Caco-2 (cell line): ENCODE results near the gene LZIC. TPM values are rescaled to one million over a fixed set of nuclear protein-coding genes. Genes with fewer than 3 reads are reported as not detected.

ENCODE experiments used
- BruUV-seq: library from RNA; stranded (reverse); fragments of 400-500 nt; replicated peaks from 2 replicates; lab custom pipeline; 2021; lab: Mats Ljungman, UMichigan
- CTCF ChIA-PET: fragments of 300-600 bp; sonication (Branson Sonifier 250); formaldehyde crosslinking; loops from one replicate; lab custom pipeline; 2022; ENCODE audit warnings: antibody characterized with exemption; lab: Charles Lee
- POLR2A ChIA-PET: fragments of 300-600 bp; sonication (Branson Sonifier 250); formaldehyde crosslinking; loops from one replicate; lab custom pipeline; 2022; ENCODE audit warnings: antibody characterized with exemption; lab: Charles Lee
- DNase-seq, 2 experiments: peaks; one replicate each; pipeline versions ENCODE4 v3.0.0 to v3.0.0-alpha.2; 2020 to 2022
- H3K27me3 ChIP-seq: replicated peaks from 2 replicates; pipeline ENCODE4 v1.6.0; 2011; ENCODE audit warnings: low read length; ENCODE audit not compliant: control insufficient read depth, insufficient read depth
- H3K36me3 ChIP-seq: 2 replicates; pipeline ENCODE4 v1.5.1; 2011; ENCODE audit warnings: low read length; ENCODE audit not compliant: control insufficient read depth, insufficient read depth
- H3K4me1 ChIP-seq: fragments of 250-450 bp; sonication (Bioruptor Pico); 2 replicates; pipeline ENCODE4 v1.5.1; 2020; ENCODE audit warnings: mild to moderate bottlenecking
- H3K4me3 ChIP-seq: 2 replicates; pipeline ENCODE4 v1.5.1; 2011; ENCODE audit warnings: low read depth, mild to moderate bottlenecking, control low read depth, low read length
- H3K9me3 ChIP-seq: fragments of 250-450 bp; sonication (Bioruptor Pico); 2 replicates; pipeline ENCODE4 v1.5.1; 2020; ENCODE audit warnings: mild to moderate bottlenecking, moderate library complexity
- H3K27ac Mint-ChIP-seq: one replicate; pipeline ENCODE4 v1.8.0; 2022; ENCODE audit warnings: mixed read lengths; ENCODE audit not compliant: unreplicated experiment
- H3K27me3 Mint-ChIP-seq: one replicate; pipeline ENCODE4 v1.8.0; 2022; ENCODE audit warnings: mixed read lengths; ENCODE audit not compliant: insufficient read depth, unreplicated experiment
- H3K36me3 Mint-ChIP-seq: one replicate; pipeline ENCODE4 v1.8.0; 2022; ENCODE audit warnings: mild to moderate bottlenecking, mixed read lengths; ENCODE audit not compliant: insufficient read depth, unreplicated experiment
- H3K4me1 Mint-ChIP-seq: one replicate; pipeline ENCODE4 v1.8.0; 2022; ENCODE audit warnings: low read depth, mixed read lengths; ENCODE audit not compliant: unreplicated experiment
- H3K4me3 Mint-ChIP-seq: one replicate; pipeline ENCODE4 v1.8.0; 2022; ENCODE audit warnings: mild to moderate bottlenecking, moderate library complexity, mixed read lengths; ENCODE audit not compliant: unreplicated experiment
- H3K9me3 Mint-ChIP-seq: one replicate; pipeline ENCODE4 v1.8.0; 2022; ENCODE audit warnings: mixed read lengths; ENCODE audit not compliant: unreplicated experiment
- intact Hi-C: fragments of 100-400 bp; cut with micrococcal nuclease; formaldehyde crosslinking; loops from one replicate; pipeline ENCODE4 v1.10.0; 2022; ENCODE audit not compliant: unreplicated experiment
- total RNA-seq: library from RNA; stranded (reverse); gene quantifications from 2 replicates; pipeline ENCODE4 v1.2.3, GENCODE V29; 2022
- TF ChIP-seq, protein P1 (sequence below), 2 experiments: fragments of 200-600 bp in 1 of 2; IDR thresholded peaks; 1 replicate in 1 of 2; 2 replicates in 1 of 2; pipeline versions ENCODE4 v1.5.1 to v1.8.0; 2011 to 2022; ENCODE audit warnings: antibody characterized with exemption in 1 of 2, control low read depth in 1 of 2, inconsistent platforms in 1 of 2, low read depth in 1 of 2, low read length in 1 of 2, mild to moderate bottlenecking in 1 of 2, moderate library complexity in 1 of 2; ENCODE audit not compliant: insufficient read depth in 1 of 2, severe bottlenecking in 1 of 2, unreplicated experiment in 1 of 2

Gene LZIC
- total RNA-seq, 1 experiment from 2014 or later: 33.2 TPM

GRCh38 chr1:9906466-9906865 lies 36.7 kb downstream of the LZIC start:
- no peaks in the 10 kb centered on the region for H3K9me3 ChIP-seq
- no peaks in the 10 kb centered on the region for H3K9me3 Mint-ChIP-seq
- no peaks in the 10 kb centered on the region for H3K36me3 ChIP-seq
- H3K27me3 ChIP-seq: no peaks in the 10 kb centered on the region
- H3K27me3 Mint-ChIP-seq: no peaks in the 10 kb centered on the region
- H3K4me1 ChIP-seq: 0 out of 2 replicates have a peak, but pooled peaks cover 8% of the 10 kb centered on the region
- DNase-seq: no peak
- peaks cover 6% of the 10 kb centered on the region for H3K36me3 Mint-ChIP-seq
- CTCF ChIA-PET: interaction anchor here (0.6 kb wide), 1 partner anchor 964 kb away, joined by 6 read pairs; no protein-coding TSS in a partner anchor
- H3K4me3 ChIP-seq: no peak overlapping the region
- H3K27ac Mint-ChIP-seq: no peak overlapping the region
- POLR2A ChIA-PET: no interaction called here
- H3K4me3 Mint-ChIP-seq: no peak overlapping the region
- peaks cover 32% of the 10 kb centered on the region for H3K4me1 Mint-ChIP-seq
- intact Hi-C loops: no loop called here
- BruUV-seq: no TSS peak
- TF ChIP-seq, protein P1, sequence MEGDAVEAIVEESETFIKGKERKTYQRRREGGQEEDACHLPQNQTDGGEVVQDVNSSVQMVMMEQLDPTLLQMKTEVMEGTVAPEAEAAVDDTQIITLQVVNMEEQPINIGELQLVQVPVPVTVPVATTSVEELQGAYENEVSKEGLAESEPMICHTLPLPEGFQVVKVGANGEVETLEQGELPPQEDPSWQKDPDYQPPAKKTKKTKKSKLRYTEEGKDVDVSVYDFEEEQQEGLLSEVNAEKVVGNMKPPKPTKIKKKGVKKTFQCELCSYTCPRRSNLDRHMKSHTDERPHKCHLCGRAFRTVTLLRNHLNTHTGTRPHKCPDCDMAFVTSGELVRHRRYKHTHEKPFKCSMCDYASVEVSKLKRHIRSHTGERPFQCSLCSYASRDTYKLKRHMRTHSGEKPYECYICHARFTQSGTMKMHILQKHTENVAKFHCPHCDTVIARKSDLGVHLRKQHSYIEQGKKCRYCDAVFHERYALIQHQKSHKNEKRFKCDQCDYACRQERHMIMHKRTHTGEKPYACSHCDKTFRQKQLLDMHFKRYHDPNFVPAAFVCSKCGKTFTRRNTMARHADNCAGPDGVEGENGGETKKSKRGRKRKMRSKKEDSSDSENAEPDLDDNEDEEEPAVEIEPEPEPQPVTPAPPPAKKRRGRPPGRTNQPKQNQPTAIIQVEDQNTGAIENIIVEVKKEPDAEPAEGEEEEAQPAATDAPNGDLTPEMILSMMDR (IDR thresholded peaks at IDR 0.05; ENCODE audit: insufficient read depth in 1 of 2, low read depth in 1 of 2, low read length in 1 of 2, severe bottlenecking in 1 of 2, unreplicated experiment in 1 of 2): no peak

DNA sequence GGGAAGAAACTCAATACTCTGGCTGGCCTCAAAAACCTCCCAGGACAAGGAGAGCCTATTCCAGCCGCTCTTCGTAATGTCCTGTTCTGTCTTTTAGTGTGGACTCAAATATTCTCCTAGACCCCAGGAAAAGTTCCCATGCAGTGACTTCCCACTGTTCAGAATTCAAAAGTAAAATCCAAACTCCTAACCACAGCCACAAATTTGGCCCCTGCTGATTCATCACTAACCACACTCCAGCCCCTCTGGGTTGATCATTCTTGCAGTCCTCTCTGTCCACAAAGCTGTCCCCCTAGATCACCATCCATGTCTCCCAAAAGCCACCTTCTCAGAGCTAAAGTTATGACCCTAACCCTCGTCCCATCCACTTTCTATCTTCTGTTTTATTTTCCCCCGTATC lies 38.2 kb downstream of the LZIC start:
- H3K4me3 Mint-ChIP-seq: no peak overlapping the region
- no TSS peak for BruUV-seq
- POLR2A ChIA-PET: no interaction called here
- Histone ChIP-seq H3K27me3 (no peaks in the 10 kb centered on the region), H3K4me3 (no peak overlapping the region), H3K9me3 (no peaks in the 10 kb centered on the region), H3K36me3 (no peaks in the 10 kb centered on the region), H3K4me1 (0 out of 2 replicates have a peak, but pooled peaks cover 8% of the 10 kb centered on the region)
- TF ChIP-seq, protein P1 (IDR thresholded peaks at IDR 0.05; ENCODE audit: insufficient read depth in 1 of 2, low read depth in 1 of 2, low read length in 1 of 2, severe bottlenecking in 1 of 2, unreplicated experiment in 1 of 2): no peak
- no peak for DNase-seq
- H3K27ac Mint-ChIP-seq: no peak overlapping the region
- intact Hi-C loops: no loop called here
- H3K36me3 Mint-ChIP-seq: no peaks in the 10 kb centered on the region
- CTCF ChIA-PET: interaction anchor here (1.6 kb wide), 1 partner anchor 9 kb away, joined by 7 read pairs; no protein-coding TSS in a partner anchor
- H3K9me3 Mint-ChIP-seq: no peaks in the 10 kb centered on the region
- peaks cover 32% of the 10 kb centered on the region for H3K4me1 Mint-ChIP-seq
- no peaks in the 10 kb centered on the region for H3K27me3 Mint-ChIP-seq

DNA sequence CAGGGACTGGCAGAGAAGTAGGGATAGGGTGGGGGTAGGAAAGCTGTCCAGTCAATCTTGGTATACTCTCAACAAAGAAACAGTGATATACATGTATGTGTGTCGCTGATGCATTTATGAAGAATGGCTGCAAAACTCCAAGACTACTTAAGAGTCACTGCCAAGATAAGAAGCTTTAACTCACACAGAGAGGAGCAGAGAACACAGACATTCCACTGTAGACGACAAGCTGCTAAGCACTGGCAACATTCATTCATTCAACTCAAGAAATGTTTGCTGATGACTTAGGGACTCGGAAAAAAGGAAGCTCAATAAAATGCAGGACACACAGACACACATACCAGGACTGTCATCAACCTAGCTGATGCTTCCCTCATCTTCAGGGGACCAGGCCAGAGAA lies 38.6 kb downstream of the LZIC start:
- H3K4me1 ChIP-seq: 0 out of 2 replicates have a peak, but pooled peaks cover 8% of the 10 kb centered on the region
- BruUV-seq: no TSS peak
- H3K4me1 Mint-ChIP-seq: peaks cover 32% of the 10 kb centered on the region
- no peaks in the 10 kb centered on the region for H3K27me3 ChIP-seq
- no peak overlapping the region for H3K4me3 Mint-ChIP-seq
- intact Hi-C loops: no loop called here
- H3K4me3 ChIP-seq: no peak overlapping the region
- CTCF ChIA-PET: interaction anchor here (1.6 kb wide), 1 partner anchor 10 kb away, joined by 7 read pairs; no protein-coding TSS in a partner anchor
- H3K9me3 ChIP-seq: no peaks in the 10 kb centered on the region
- TF ChIP-seq, protein P1 (IDR thresholded peaks at IDR 0.05; ENCODE audit: insufficient read depth in 1 of 2, low read depth in 1 of 2, low read length in 1 of 2, severe bottlenecking in 1 of 2, unreplicated experiment in 1 of 2): no peak
- H3K27ac Mint-ChIP-seq: no peak overlapping the region
- no peaks in the 10 kb centered on the region for H3K36me3 ChIP-seq
- H3K36me3 Mint-ChIP-seq: no peaks in the 10 kb centered on the region
- POLR2A ChIA-PET: no interaction called here
- H3K9me3 Mint-ChIP-seq: no peaks in the 10 kb centered on the region
- no peak for DNase-seq
- H3K27me3 Mint-ChIP-seq: no peaks in the 10 kb centered on the region
